ENCODE measurements around the gene DOCK7.

Gene DOCK7

DNA sequence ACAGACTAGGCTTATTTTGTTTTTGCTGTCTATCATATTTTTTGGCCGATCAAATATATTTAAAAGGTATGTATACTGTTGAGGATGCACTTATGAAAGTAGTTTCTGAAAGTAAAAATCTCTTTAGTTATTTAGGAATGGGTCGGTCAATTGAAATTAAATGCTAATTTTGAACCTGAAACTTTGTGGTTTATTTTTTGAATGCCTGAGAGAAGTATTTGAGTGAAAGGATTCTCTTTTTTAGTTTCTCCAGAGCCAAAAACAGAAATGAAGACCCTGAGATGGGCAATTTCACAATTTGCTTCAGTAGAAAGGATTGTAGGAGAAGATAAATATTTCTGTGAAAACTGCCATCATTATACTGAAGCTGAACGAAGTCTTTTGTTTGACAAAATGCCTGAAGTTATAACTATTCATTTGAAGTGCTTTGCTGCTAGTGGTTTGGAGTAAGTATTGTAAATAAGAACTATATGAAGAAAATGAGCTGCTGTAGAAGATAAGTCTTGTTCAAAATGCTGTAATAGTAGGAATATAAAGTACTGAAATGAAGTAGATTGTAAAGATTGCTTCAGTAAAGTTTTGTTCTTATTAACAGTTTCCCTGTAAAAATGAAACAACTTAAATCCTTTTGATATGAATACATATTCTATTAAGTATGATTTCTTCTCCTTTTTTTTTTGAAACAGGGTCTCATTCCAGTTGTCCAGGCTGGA is 239.8 kb downstream of the DOCK7 start:
- FAIRE-seq (no peak), DNase-seq (ENCODE audit: insufficient read length, low spot score) (no peak)
- TF ChIP-seq CTCF (IDR thresholded peaks at IDR 0.05; ENCODE audit: insufficient read depth, missing control alignments) = no peak

- FAIRE-seq (no peak), DNase-seq (ENCODE audit: insufficient read length, low spot score) (no peak)
- no peak for TF ChIP-seq CTCF (IDR thresholded peaks at IDR 0.05; ENCODE audit: insufficient read depth, missing control alignments)
Measured at GRCh38 chr1:62444701-62445100, 243.5 kb downstream of the DOCK7 start.

DNA sequence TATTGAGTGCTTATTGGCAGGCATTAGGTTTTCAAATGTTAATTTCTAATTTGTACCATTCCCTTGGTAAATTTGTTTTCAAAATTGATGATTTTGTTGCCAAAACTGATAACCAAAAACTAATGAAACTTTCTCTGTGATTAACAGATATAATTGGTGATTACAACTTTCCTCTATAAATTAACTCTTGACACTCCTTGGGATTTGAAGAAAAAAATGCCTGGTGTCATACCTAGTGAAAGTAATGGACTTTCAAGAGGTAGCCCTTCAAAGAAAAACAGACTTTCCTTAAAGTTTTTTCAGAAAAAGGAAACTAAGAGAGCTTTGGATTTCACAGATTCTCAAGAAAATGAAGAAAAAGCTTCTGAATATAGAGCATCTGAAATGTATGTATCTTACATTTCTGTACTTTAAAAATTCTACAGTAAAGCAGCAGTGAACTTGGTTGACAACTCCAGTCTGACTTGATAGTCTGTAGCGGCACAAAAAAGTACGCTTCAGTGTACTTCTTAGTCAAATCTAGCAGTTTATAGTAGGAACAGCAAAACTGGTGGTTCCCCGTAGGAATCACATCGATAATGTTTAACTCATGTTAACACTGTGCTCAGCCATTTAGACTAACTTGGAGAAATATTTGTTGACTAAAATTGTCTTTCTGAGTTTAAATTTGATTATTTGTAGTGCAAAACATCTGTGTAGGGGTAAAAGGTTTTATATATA is 248.4 kb downstream of the DOCK7 start:
- DNase-seq (ENCODE audit: insufficient read length, low spot score) (no peak), FAIRE-seq (no peak)
- no peak for TF ChIP-seq CTCF (IDR thresholded peaks at IDR 0.05; ENCODE audit: insufficient read depth, missing control alignments)

- no peak for TF ChIP-seq CTCF (IDR thresholded peaks at IDR 0.05; ENCODE audit: insufficient read depth, missing control alignments)
- FAIRE-seq (no peak), DNase-seq (ENCODE audit: insufficient read length, low spot score) (no peak)
Measured at GRCh38 chr1:62438163-62438562, 250.0 kb downstream of the DOCK7 start.

- no peak for FAIRE-seq
- no peak for DNase-seq (ENCODE audit: insufficient read length, low spot score)
- no peak for TF ChIP-seq CTCF (IDR thresholded peaks at IDR 0.05; ENCODE audit: insufficient read depth, missing control alignments)
Measured at GRCh38 chr1:62437273-62437940, 250.8 kb downstream of the DOCK7 start.

- DNase-seq (ENCODE audit: insufficient read length, low spot score) (peak; percentile 74), FAIRE-seq (no peak)
- no peak for TF ChIP-seq CTCF (IDR thresholded peaks at IDR 0.05; ENCODE audit: insufficient read depth, missing control alignments)
Measured at GRCh38 chr1:62436466-62437272, 251.5 kb downstream of the DOCK7 start, which contains the start of gene USP1. USP1 (plus strand) TSS chr1:62437049; CDS start chr1:62439868, 2,819 bp downstream.
